ENCODE data around the gene PAK1.

PAK1 gene

DNA sequence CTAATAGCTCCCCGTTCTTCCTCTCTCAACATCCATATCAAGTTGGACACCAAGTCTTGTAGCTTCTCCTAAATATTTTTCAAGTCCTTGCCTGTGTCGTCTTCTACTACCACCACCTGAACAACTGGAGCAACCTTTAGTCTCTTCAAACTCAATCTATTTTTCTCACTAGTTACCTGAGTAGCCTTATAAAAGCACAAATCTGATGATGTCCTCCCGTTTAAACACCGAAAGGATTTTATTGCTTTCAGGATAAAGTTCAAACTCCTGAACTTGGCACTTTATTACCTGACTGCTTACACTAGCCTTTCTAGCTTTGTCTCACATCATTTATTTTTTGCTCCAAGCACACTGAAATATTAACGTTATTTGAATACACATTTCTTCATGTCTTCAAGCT is 1.3 kb upstream of the PAK1 start:
- DNase-seq (ENCODE audit: low read depth in 1 of 2, low spot score in 1 of 2) = no peak

DNA sequence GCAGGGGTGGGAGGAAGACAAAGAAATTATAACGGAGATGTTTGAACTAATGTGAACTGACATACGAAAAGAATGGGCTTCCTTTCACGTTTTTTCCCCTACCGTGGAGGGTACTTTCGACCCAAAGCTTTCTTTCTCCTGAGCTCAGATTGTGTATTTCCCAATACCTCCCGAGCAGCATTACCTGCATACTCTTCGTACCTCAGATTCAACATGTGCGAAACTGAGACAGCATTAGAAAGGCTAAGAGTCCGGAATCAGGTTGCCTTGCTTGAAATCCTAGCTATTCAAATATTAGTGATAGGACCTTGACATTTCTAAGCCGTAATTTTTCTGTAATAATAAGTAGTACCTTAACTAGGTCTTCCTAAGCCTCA is 778 bp upstream of the PAK1 start:
- no peak for DNase-seq (ENCODE audit: low read depth in 1 of 2, low spot score in 1 of 2)

DNA sequence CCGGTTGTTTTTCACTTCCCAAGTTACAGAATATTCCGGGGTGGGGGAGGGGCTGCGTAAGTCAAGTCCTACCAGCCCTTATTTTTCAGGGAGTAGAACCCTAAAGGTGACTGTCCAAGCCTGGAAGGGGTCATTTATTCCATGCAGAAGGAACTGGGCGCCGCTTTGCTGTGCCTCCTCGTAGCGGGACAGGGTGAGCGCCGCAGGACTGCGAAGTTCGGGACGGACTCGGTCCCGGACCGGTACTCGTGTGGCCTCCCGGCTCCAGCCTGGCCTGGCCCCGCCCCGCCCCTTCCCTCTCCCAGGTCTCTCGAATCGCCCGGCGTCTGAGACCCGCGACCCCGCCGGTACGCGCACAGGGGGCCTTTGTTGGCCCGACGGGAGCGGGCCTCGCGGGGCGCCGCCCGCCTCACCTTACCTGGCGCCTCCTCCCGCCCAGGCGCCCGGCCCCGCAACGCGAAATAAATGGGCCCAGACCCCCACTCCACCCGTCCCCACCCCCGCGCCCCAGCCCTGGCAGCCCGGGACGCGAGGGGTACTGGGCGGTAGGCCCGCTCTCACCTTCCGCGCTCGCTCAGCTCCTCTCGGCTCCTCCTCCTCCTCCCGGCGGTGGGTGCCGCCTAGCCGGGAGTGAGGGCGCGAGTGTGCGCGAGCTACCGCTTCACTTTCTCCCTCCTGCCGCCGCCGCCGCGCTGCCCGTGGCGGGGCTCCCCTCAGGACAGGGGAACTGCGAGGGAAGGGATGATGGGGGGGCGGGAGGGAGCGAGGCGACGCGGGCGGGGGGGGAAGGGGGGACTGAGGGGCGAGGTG is 698 bp downstream of the PAK1 start:
- DNase-seq (ENCODE audit: low read depth in 1 of 2, low spot score in 1 of 2) = peak; percentile 24 to 31

DNA sequence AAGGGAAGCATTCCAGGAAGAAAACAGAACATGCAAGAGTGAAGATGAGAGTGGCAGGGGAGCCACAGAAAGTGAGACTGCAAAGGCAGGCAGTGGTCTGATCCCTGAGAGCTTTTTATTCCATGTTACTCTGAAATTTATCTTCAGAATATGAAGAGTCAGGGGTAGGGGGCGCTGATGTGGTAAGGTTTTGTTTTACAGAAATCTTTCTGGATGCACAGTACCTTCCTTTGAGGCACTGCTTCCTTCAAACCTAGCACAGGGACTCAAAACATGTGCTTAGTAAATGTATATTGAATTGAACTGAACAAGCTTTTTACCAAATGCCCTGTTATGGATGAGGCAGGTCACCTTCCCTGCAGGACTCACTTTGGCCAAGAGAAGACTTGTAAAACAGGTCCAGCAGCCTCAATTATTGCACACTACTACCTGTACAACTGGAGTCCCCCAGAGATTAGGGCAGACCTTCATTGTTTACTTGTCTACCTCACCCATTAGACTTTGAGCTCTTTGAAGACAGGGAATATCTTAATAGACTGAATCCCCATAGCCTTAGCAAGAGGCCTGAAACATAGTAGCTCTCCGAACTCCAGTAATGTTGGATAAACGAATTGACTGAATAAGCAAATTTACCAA is 2.2 kb downstream of the PAK1 start:
- no peak for DNase-seq (ENCODE audit: low read depth in 1 of 2, low spot score in 1 of 2)

GRCh38 chr11:77470971-77471370 is 2.9 kb downstream of the PAK1 start:
- DNase-seq (ENCODE audit: low read depth in 1 of 2, low spot score in 1 of 2) = no peak

- no peak for DNase-seq (ENCODE audit: low read depth in 1 of 2, low spot score in 1 of 2)
Measured at GRCh38 chr11:77470504-77470903, 3.4 kb downstream of the PAK1 start.

DNA sequence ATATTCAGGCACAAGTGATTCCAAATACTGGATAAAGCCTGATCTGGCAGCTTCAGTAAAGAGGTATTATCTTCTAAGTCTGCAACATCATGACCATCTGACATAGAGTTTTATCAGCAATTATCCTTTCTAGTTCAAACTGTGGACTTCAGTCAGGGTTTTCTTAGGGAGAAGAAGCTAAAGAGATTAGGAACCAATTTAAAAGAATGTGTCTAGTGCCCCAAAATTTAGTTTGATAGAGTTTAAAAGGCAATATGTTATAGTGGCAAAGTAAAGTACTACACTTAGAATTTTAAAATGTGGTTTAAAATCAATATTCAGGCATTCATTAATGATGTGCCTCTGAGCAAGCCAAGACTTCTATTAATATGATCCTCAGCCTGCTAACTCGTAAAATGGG is 5.4 kb downstream of the PAK1 start:
- no peak for DNase-seq (ENCODE audit: low read depth in 1 of 2, low spot score in 1 of 2)

- no peak for DNase-seq (ENCODE audit: low read depth in 1 of 2, low spot score in 1 of 2)
Measured at GRCh38 chr11:77467993-77468392, 5.9 kb downstream of the PAK1 start.

GRCh38 chr11:77467233-77467632 is 6.7 kb downstream of the PAK1 start:
- DNase-seq (ENCODE audit: low read depth in 1 of 2, low spot score in 1 of 2) = no peak

GRCh38 chr11:77457340-77457739 is 16.6 kb downstream of the PAK1 start:
- DNase-seq (ENCODE audit: low read depth in 1 of 2, low spot score in 1 of 2) = no peak

- no peak for DNase-seq (ENCODE audit: low read depth in 1 of 2, low spot score in 1 of 2)
Measured at GRCh38 chr11:77455740-77456139, 18.2 kb downstream of the PAK1 start.

- no peak for DNase-seq (ENCODE audit: low read depth in 1 of 2, low spot score in 1 of 2)
Measured at GRCh38 chr11:77454867-77455655, 18.8 kb downstream of the PAK1 start.

- DNase-seq (ENCODE audit: low read depth in 1 of 2, low spot score in 1 of 2) = no peak
Measured at GRCh38 chr11:77450227-77450626, 23.7 kb downstream of the PAK1 start.

DNA sequence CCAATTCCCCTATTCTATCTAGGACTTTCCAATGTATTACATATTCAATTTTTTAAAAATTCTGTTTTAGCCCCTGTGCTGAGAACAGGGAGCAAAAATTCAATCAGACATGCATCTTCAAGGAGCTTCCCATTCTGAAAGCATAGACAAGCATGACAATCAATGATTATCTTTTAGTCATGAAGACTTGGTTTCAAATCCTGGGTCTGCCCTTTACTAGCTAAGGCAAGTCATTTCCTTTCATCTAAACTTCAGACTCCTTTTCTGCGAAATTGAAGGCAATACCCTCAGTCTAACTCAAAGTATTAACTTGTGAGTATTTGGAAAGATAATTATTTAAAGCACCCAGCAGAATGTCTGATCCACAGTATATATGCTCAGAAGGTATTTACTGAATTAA is 24.1 kb downstream of the PAK1 start:
- no peak for DNase-seq (ENCODE audit: low read depth in 1 of 2, low spot score in 1 of 2)

DNA sequence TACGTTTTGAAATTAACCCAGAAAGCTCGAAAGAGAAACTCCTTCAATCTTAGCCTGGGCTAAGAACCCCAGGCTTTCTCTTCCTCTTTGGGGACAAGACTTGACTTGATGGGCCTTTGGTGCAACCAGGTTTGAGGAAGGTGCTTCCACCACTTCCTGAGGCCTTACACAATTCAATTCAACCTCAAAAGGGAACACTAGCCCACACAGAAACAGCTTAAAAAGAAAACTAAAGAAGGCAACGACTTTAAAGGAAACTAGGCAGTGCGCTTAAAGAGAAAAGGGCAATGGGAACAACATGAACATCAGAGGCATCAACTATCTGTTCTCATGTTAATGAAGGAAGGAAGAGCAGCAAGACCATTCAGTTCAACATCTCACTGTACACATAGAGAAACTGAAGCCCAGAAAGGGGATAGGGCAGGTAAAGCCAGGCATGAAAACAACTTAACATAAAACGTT is 24.8 kb downstream of the PAK1 start:
- DNase-seq (ENCODE audit: low read depth in 1 of 2, low spot score in 1 of 2) = no peak

GRCh38 chr11:77448269-77448668 is 25.6 kb downstream of the PAK1 start:
- no peak for DNase-seq (ENCODE audit: low read depth in 1 of 2, low spot score in 1 of 2)

- no peak for DNase-seq (ENCODE audit: low read depth in 1 of 2, low spot score in 1 of 2)
Measured at GRCh38 chr11:77446911-77447629, 26.8 kb downstream of the PAK1 start.

GRCh38 chr11:77444261-77444660 is 29.6 kb downstream of the PAK1 start:
- DNase-seq (ENCODE audit: low read depth in 1 of 2, low spot score in 1 of 2) = no peak

- no peak for DNase-seq (ENCODE audit: low read depth in 1 of 2, low spot score in 1 of 2)
Measured at GRCh38 chr11:77442394-77443053, 31.4 kb downstream of the PAK1 start.

- DNase-seq (ENCODE audit: low read depth in 1 of 2, low spot score in 1 of 2) = no peak
Measured at GRCh38 chr11:77441426-77441825, 32.5 kb downstream of the PAK1 start.

- DNase-seq (ENCODE audit: low read depth in 1 of 2, low spot score in 1 of 2) = no peak
Measured at GRCh38 chr11:77440678-77441077, 33.2 kb downstream of the PAK1 start.

Data from stimulated activated CD4-positive, alpha-beta T cell treated with anti-CD3 and anti-CD28 coated beads, Interleukin-15, amount 100 ng/mL, for 1 hour (primary cell).